Astrocyte (in vitro differentiated cells and primary cell): ENCODE data around the gene MRPS11. TPM values are rescaled to one million over a fixed set of nuclear protein-coding genes. Genes with fewer than 3 reads are reported as not detected.

ENCODE experiments used
- DNase-seq: peaks from one replicate; pipeline ENCODE4 v3.0.0-alpha.2; 2010; ENCODE audit warnings: low read depth
- FAIRE-seq: peaks from 2 replicates; lab custom pipeline; 2011; peaks lifted over from hg19 to GRCh38; lab: Jason Lieb, UNC
- H2AFZ ChIP-seq: 2 replicates; pipeline ENCODE4 v1.6.0; 2012; ENCODE audit warnings: low read depth, low read length, inconsistent platforms
- H3K27ac ChIP-seq: 2 replicates; pipeline ENCODE4 v1.5.1; 2011; ENCODE audit warnings: low read depth, low read length, inconsistent platforms
- H3K27me3 ChIP-seq: 2 replicates; pipeline ENCODE4 v1.6.0; 2011; ENCODE audit warnings: low read length, inconsistent platforms; ENCODE audit not compliant: insufficient read depth
- H3K36me3 ChIP-seq: 2 replicates; pipeline ENCODE4 v1.5.1; 2011; ENCODE audit warnings: low read length, inconsistent platforms; ENCODE audit not compliant: insufficient read depth
- H3K4me1 ChIP-seq: 2 replicates; pipeline ENCODE4 v1.5.1; 2011; ENCODE audit warnings: low read length, inconsistent platforms; ENCODE audit not compliant: insufficient read depth
- H3K4me2 ChIP-seq: 2 replicates; pipeline ENCODE4 v1.6.0; 2012; ENCODE audit warnings: low read length, inconsistent platforms
- H3K4me3 ChIP-seq: 2 replicates; pipeline ENCODE4 v1.5.1; 2011; ENCODE audit warnings: low read depth, mild to moderate bottlenecking, low read length, inconsistent platforms; ENCODE audit not compliant: insufficient read depth
- H3K79me2 ChIP-seq: 2 replicates; pipeline ENCODE4 v1.6.0; 2012; ENCODE audit warnings: mild to moderate bottlenecking, low read length, inconsistent platforms; ENCODE audit not compliant: insufficient read depth
- H3K9ac ChIP-seq: 2 replicates; pipeline ENCODE4 v1.6.0; 2012; ENCODE audit warnings: mild to moderate bottlenecking, low read length, inconsistent platforms
- H3K9me3 ChIP-seq: 2 replicates; pipeline ENCODE4 v1.5.1; 2012; ENCODE audit warnings: low read depth, mild to moderate bottlenecking, low read length, inconsistent platforms; ENCODE audit not compliant: insufficient read depth
- H4K20me1 ChIP-seq: 2 replicates; pipeline ENCODE4 v1.6.0; 2012; ENCODE audit warnings: low read length, inconsistent platforms; ENCODE audit not compliant: insufficient read depth
- H3K27ac Mint-ChIP-seq: one replicate; pipeline ENCODE4 v1.8.0; 2021; ENCODE audit warnings: mild to moderate bottlenecking, mixed read lengths; ENCODE audit not compliant: unreplicated experiment
- H3K27me3 Mint-ChIP-seq: one replicate; pipeline ENCODE4 v1.8.0; 2021; ENCODE audit warnings: low read depth, mixed read lengths; ENCODE audit not compliant: unreplicated experiment
- H3K36me3 Mint-ChIP-seq: one replicate; pipeline ENCODE4 v1.8.0; 2021; ENCODE audit warnings: low read depth, mixed read lengths; ENCODE audit not compliant: unreplicated experiment
- H3K4me1 Mint-ChIP-seq: one replicate; pipeline ENCODE4 v1.8.0; 2021; ENCODE audit warnings: low read depth, mixed read lengths; ENCODE audit not compliant: unreplicated experiment
- H3K4me3 Mint-ChIP-seq: one replicate; pipeline ENCODE4 v1.8.0; 2021; ENCODE audit warnings: mild to moderate bottlenecking, moderate library complexity, mixed read lengths; ENCODE audit not compliant: unreplicated experiment
- H3K9me3 Mint-ChIP-seq: one replicate; pipeline ENCODE4 v1.8.0; 2021; ENCODE audit warnings: mild to moderate bottlenecking, mixed read lengths; ENCODE audit not compliant: unreplicated experiment
- EZH2 ChIP-seq: IDR thresholded peaks from 2 replicates; pipeline ENCODE4 v1.6.1; 2012; ENCODE audit warnings: mild to moderate bottlenecking, low read length, inconsistent platforms; ENCODE audit not compliant: insufficient read depth
- total RNA-seq: library from RNA; stranded (reverse); gene quantifications from 2 replicates; pipeline ENCODE4 v1.2.1, GENCODE V29; 2021
- TF ChIP-seq, protein P1 (sequence below): IDR thresholded peaks from 2 replicates; pipeline ENCODE4 v1.5.1; 2011; ENCODE audit warnings: low read depth, mild to moderate bottlenecking, inconsistent platforms, low read length, moderate library complexity; ENCODE audit not compliant: insufficient read depth

The MRPS11 gene
- total RNA-seq, 1 donor from 2014 or later = 50.7 TPM

DNA sequence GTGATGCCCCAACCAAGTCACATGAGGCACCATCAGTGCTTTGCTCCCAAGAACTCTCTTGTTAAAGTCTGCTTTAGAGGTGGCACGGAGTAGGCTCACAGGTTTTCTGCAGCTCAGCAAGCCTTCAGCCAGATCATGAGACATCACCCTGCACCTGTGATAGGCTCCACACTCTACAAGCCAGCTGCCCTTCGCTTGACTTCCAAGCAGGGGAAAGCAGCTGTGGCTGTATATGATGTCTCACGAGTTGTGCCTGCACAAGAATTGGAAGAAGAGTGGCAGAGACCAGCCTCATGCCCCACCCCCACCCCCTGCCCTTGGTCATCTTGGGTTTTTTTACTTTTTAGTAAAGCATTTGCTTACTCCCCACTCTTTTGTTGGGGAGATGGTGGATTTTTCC is 22.5 kb downstream of the MRPS11 start:
- Histone ChIP-seq H3K27ac (no peak overlapping the region), H3K9ac (no peak overlapping the region), H3K4me1 (no peaks in the 10 kb centered on the region), H3K27me3 (no peaks in the 10 kb centered on the region), H2AFZ (no peak overlapping the region), H3K4me2 (no peak overlapping the region), H4K20me1 (no peaks in the 10 kb centered on the region), H3K4me3 (no peak overlapping the region), H3K36me3 (no peaks in the 10 kb centered on the region), H3K79me2 (no peaks in the 10 kb centered on the region), H3K9me3 (no peaks in the 10 kb centered on the region)
- Mint-ChIP-seq H3K4me1 (peaks cover 8% of the 10 kb centered on the region), H3K36me3 (no peaks in the 10 kb centered on the region), H3K4me3 (no peak overlapping the region), H3K9me3 (no peaks in the 10 kb centered on the region), H3K27me3 (peaks cover 4% of the 10 kb centered on the region), H3K27ac (no peak overlapping the region)
- FAIRE-seq = no peak
- TF ChIP-seq, protein P1, sequence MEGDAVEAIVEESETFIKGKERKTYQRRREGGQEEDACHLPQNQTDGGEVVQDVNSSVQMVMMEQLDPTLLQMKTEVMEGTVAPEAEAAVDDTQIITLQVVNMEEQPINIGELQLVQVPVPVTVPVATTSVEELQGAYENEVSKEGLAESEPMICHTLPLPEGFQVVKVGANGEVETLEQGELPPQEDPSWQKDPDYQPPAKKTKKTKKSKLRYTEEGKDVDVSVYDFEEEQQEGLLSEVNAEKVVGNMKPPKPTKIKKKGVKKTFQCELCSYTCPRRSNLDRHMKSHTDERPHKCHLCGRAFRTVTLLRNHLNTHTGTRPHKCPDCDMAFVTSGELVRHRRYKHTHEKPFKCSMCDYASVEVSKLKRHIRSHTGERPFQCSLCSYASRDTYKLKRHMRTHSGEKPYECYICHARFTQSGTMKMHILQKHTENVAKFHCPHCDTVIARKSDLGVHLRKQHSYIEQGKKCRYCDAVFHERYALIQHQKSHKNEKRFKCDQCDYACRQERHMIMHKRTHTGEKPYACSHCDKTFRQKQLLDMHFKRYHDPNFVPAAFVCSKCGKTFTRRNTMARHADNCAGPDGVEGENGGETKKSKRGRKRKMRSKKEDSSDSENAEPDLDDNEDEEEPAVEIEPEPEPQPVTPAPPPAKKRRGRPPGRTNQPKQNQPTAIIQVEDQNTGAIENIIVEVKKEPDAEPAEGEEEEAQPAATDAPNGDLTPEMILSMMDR = no peak
- no peak for TF ChIP-seq EZH2
- DNase-seq = no peak

DNA sequence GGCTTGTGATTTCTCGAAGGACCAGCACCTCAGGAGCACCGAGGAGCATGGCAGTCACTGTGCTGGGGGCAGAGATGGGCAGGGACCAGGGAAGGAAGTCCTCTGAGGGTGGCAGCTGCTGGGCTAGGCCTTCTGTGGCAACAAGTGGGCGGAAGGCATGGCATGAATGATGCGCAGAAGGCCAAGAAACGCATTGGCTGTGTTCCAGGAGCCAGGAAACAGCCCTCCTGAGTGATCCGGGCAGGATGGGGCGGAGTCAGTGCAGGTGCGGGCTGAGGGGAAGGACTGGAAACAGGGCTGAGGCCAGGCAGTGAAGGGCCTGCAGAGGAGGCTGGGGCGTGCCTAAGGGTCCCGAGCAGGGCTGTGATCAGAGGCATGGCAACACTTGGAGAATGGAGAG is 23.6 kb downstream of the MRPS11 start:
- Mint-ChIP-seq H3K4me3 (no peak overlapping the region), H3K36me3 (peaks cover 1% of the 10 kb centered on the region)
- FAIRE-seq = no peak

DNA sequence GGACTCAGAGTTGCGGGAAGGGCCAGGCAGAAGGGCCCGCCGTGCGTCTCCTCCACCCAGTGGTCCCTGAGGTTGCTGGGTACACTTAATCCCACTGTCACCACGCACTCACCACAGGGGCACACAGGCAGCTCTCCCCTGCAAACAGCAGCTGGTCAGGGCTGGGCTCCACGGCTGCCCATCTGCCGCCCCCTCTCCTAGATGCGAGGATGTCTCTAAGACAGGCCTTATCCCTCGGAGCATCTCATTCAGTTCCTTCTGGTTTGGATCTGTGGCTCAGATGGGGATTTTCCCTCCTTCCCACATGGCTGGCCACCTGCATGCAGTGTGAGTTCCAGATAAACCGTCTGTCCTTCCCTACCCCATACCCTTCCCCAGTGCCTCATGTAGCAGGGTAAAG is 26.3 kb downstream of the MRPS11 start:
- H3K9ac ChIP-seq = no peak overlapping the region
- Mint-ChIP-seq H3K36me3 (peaks cover 2% of the 10 kb centered on the region), H3K27ac (no peak overlapping the region), H3K27me3 (no peaks in the 10 kb centered on the region), H3K4me3 (no peak overlapping the region), H3K9me3 (no peaks in the 10 kb centered on the region), H3K4me1 (no peaks in the 10 kb centered on the region)
- no peaks in the 10 kb centered on the region for H3K27me3 ChIP-seq
- H3K4me3 ChIP-seq = no peak overlapping the region
- H3K9me3 ChIP-seq = no peaks in the 10 kb centered on the region
- no peaks in the 10 kb centered on the region for H3K36me3 ChIP-seq
- no peak for DNase-seq
- no peaks in the 10 kb centered on the region for H4K20me1 ChIP-seq
- H3K4me1 ChIP-seq = no peaks in the 10 kb centered on the region
- TF ChIP-seq, protein P1 = no peak
- FAIRE-seq = no peak
- H3K79me2 ChIP-seq = no peaks in the 10 kb centered on the region
- no peak overlapping the region for H2AFZ ChIP-seq
- no peak overlapping the region for H3K4me2 ChIP-seq
- no peak overlapping the region for H3K27ac ChIP-seq

More for the DNA sequence above, 23.6 kb downstream of the MRPS11 start:
- no peaks in the 10 kb centered on the region for H3K4me1 ChIP-seq
- H3K4me2 ChIP-seq = no peak overlapping the region
- Mint-ChIP-seq H3K4me1 (peaks cover 8% of the 10 kb centered on the region), H3K27ac (no peak overlapping the region), H3K9me3 (no peaks in the 10 kb centered on the region), H3K27me3 (peaks cover 4% of the 10 kb centered on the region)
- no peak overlapping the region for H3K4me3 ChIP-seq
- no peak overlapping the region for H3K9ac ChIP-seq
- no peak for TF ChIP-seq EZH2
- TF ChIP-seq, protein P1 = no peak
- no peaks in the 10 kb centered on the region for H3K27me3 ChIP-seq
- no peak overlapping the region for H3K27ac ChIP-seq
- no peak overlapping the region for H2AFZ ChIP-seq
- no peaks in the 10 kb centered on the region for H3K9me3 ChIP-seq
- DNase-seq = no peak
- H4K20me1 ChIP-seq = no peaks in the 10 kb centered on the region
- H3K36me3 ChIP-seq = no peaks in the 10 kb centered on the region
- H3K79me2 ChIP-seq = no peaks in the 10 kb centered on the region
